ENCODE measurements around the gene HPSE2.

DNA sequence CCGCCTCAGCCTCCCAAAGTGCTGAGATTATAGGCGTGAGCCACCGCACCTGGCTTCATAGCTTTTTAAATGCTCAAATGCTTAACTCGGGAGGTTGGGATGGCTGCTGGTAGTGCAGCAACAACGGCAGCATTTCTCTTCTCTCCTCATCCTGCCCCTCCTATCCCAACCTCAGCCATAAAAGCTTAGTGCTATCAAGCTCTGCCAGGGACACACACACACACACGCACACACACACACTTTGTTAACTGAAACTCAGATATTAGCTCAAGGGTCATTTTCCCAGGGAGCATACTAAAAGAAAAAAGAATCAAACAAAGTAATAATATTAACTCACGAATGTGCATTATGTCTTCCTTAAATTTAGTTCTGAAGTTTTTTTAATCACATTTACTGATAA lies 725.9 kb downstream of the HPSE2 start:
- no peak for TF ChIP-seq TBP (IDR thresholded peaks at IDR 0.05; ENCODE audit: low read depth, low read length)
- TF ChIP-seq, protein P1, sequence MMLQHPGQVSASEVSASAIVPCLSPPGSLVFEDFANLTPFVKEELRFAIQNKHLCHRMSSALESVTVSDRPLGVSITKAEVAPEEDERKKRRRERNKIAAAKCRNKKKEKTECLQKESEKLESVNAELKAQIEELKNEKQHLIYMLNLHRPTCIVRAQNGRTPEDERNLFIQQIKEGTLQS (IDR thresholded peaks at IDR 0.05; ENCODE audit: insufficient read depth, low read depth, low read length): no peak

Measured in H1 (cell line).